NOMO-1 treated with dmso at 0.1 percent for 144 hours (cell line): ENCODE results near the gene MAGEA9B.
"Not testable (repeated sequence)": the region's sequence is repeated elsewhere in the genome, so short reads cannot be mapped to it uniquely, and the experiment has no call there.

Source experiments
- DNase-seq: peaks from one replicate; lab custom pipeline; 2025; ENCODE audit not compliant: unreplicated experiment; lab: John Stamatoyannopoulos, UW

MAGEA9B gene

DNA sequence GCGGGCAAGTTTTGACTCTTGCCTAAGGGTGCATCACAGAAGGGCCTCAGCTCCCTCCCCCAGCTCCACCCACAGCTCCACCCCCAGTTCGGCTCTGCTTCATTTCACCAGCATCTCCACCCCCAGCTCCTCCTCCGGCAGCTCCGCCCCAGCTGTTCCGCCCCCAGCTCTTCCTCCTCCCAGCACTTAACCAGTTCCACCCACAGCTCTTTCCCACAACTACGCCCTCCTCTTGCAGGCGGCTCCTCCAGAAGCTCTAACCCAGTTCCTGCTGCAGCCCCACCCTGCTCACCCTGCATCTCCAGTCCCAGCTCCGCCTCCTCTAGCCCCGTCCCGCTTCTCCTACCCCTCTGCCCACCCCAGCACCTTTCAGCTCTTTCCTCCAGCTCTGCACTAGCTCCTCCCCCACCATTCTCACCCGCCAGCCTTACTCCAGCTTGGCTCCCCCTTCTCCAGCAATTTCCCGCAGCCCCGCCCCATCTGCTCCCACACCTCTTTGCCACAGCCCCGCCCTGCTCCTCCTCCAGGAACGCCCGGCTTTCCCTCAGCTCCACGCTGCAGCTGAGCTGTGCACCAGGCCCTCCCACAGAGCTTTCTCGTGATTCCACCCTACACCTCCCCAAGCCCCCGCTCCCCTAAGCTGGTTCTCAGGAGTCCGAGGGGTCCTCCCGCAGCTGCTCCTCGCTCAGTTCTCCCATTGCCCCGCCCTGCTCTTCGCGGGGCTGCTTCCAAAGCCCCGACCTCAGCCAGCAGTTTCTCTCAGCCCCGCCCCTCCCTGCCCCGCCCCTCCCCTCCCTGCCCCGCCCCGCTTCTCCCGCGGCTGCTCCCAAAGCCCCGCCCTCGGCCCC is 47.8 kb downstream of the MAGEA9B start:
- peak; percentile 86 for DNase-seq

DNA sequence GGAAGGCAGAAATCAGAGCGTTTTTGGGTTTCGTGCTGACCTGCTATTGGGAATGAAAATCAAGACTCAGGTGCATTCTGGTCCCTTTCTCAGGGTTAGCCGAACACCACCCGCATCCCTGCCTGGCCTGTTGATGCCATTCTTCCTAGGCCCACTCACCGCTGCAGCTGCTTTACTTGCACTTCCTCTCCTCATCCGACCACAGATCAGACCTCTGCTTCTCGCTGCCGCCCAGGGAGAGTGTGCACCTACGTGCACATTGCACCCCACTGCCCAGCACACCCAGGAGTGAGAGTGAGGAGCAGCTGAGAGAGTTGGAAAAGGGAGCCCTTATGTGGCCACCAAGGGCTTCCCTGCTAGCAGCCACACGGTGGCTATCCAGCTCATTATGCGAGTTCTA is 49.8 kb downstream of the MAGEA9B start:
- not testable (repeated sequence) for DNase-seq

DNA sequence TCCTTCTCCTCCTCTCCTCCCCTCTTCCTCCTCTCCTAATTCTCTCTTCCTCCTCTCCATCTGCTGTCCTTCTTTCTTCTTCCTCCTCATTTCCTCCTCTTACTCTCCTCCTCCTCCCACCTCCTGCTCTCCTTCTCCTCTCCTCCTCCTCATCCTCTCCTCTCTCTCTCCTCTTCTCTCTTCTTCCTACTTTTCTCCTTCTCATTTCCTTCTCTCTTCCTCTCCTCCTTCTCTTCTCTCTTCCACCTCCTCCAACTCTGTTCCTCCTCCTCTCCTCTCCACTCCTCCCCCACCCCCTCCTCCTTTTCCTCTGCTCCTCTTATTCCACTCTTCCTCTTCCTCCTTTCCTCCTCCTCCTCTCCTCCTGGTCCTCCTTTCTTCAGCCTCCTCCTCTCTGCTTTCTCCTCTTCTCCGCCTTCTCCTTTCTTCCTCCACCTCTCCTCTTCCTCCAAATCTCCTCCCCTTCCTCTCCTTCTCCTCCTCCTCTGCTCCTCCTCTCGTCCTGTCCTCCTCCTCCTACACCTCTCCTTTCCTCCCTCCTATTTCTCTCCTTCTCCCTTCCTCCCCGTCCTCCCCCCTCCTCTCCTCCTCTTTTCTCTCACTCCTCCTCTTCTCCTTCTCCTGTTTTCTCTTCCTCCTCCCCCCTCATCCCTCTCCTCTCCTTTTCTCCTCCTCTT is 52.2 kb downstream of the MAGEA9B start:
- not testable (repeated sequence) for DNase-seq

DNA sequence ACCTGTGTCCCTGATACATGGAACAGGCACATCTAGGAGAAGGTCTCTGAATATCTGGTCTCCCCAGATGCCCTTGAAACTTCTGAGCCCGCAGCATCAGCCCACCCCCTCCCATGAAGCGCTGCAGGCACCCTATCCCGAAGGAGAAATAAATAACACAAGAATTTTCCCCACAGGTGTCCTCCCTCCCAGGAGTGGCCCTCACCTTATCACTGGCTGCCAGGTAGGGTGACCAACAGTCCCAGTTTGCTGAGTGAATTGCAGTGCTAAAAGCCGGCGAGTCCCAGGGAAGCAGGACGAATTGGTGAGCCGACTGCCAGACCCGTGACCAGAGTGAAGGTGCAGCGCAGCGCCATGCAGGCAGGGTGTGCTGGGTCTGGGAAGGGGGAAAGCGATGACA is 53.3 kb downstream of the MAGEA9B start:
- DNase-seq: not testable (repeated sequence)

DNA sequence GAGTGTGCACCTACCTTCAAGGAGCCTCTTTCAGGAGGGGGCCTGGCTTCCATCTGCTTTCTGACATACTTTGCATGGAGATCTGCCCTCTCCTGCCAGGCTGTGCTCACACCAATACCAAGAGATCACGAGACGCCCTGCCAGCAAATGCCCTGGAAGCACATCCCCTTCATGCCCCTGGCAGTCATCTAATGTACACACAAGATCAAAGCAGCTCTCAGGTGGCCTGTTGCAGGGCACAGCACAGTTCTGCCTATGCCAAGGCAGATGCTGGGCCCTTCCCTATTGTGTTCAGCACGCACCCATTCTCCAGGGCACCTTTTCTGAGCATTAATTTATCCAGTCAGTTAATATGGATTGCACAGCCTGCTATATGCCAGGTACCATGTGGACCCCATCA is 54.4 kb downstream of the MAGEA9B start:
- DNase-seq: not testable (repeated sequence)
